Ishikawa (cell line): ENCODE measurements around the gene EIF1AD.

Experiments
- FOXM1 ChIP-seq: IDR thresholded peaks from 2 replicates; pipeline ENCODE4 v1.6.1; 2012; ENCODE audit warnings: low read depth, borderline replicate concordance
- NFIC ChIP-seq: IDR thresholded peaks from 2 replicates; pipeline ENCODE4 v1.6.1; 2012
- USF1 ChIP-seq: IDR thresholded peaks from 2 replicates; pipeline ENCODE4 v1.6.1; 2012
- YY1 ChIP-seq: IDR thresholded peaks from 2 replicates; pipeline ENCODE4 v1.6.1; 2012; ENCODE audit warnings: low read depth

The EIF1AD gene

GRCh38 chr11:65947133-65947532 lies 54.8 kb downstream of the EIF1AD start:
- no peak for TF ChIP-seq USF1

- no peak for TF ChIP-seq YY1
- TF ChIP-seq NFIC = no peak
- no peak for TF ChIP-seq FOXM1
These were observed 55.3 kb downstream of the EIF1AD start for GRCh38 chr11:65946655-65947054.
